ENCODE measurements around the gene NOX5. TPM values are rescaled to one million over a fixed set of nuclear protein-coding genes. Genes with fewer than 3 reads are reported as not detected.

Gene NOX5
- polyA plus RNA-seq, 1 donor = 0.16 TPM

DNA sequence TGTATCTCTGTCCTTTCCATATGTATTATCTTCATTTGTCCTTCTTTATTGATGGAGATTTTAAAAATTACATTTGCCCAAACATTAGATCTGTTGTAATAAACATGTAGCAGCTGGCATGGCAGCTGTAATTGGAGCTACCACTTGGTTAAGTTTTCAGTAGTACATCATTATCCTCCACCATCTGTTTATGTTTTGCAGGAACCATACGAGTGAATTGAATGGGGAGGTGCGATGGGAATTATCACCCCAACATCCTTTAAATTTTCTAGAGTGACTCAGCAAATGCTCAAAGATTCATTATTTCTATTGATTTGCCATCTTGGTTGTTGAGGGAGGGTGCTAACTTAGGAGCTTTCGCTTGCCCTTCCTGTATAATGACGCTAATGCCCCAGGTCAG is 32.6 kb upstream of the NOX5 start:
- Histone ChIP-seq H3K27me3 (ENCODE audit: control insufficient read depth, insufficient read depth, low read length) (peaks cover 5% of the 10 kb centered on the region), H3K36me3 (ENCODE audit: control insufficient read depth, insufficient read depth, low read length) (no peaks in the 10 kb centered on the region), H3K27ac (ENCODE audit: low read length) (no peak overlapping the region), H3K4me1 (ENCODE audit: control insufficient read depth, insufficient read depth, low read length) (peaks cover 11% of the 10 kb centered on the region), H3K4me3 (ENCODE audit: low read length) (no peak overlapping the region), H3K9me3 (ENCODE audit: control insufficient read depth, low read depth, low read length) (no peaks in the 10 kb centered on the region)
- no peak for DNase-seq
- no CpG with 5 or more reads among the region's 4 CpGs for WGBS (ENCODE audit: insufficient coverage, low lambda C conversion rate)

DNA sequence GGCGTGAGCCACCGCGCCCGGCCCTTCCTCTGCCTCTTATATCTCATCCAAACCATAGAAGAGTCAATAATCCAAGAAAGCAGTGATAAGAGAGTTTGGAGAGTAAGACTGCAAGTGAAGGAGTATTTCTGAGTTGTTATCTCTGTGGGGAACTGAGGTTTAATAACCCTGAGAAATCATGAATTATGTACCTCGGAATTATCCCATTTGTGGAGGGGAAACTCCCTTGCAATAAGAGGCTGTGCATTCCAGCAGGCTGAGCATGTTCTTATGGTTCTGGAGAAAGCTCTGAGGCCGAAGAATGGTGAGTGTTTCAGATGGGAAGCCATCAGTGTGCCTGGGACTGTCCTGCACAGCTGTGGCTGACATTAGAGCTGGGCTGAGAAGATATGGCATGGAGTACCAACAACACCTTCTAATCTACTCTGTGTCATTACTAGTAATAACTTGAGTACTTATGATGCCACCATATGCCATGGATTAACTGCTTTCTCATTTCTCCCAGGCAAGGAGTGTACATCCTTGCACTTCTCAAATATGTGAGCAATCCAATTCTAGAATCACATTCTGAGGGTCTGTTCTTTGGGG is 31.4 kb upstream of the NOX5 start:
- no peak for DNase-seq
- Histone ChIP-seq H3K4me3 (ENCODE audit: low read length) (no peak overlapping the region), H3K9me3 (ENCODE audit: control insufficient read depth, low read depth, low read length) (no peaks in the 10 kb centered on the region), H3K27me3 (ENCODE audit: control insufficient read depth, insufficient read depth, low read length) (peaks cover 5% of the 10 kb centered on the region), H3K27ac (ENCODE audit: low read length) (peak overlapping the region; percentile 64), H3K36me3 (ENCODE audit: control insufficient read depth, insufficient read depth, low read length) (no peaks in the 10 kb centered on the region), H3K4me1 (ENCODE audit: control insufficient read depth, insufficient read depth, low read length) (peaks cover 11% of the 10 kb centered on the region)
- no CpG with 5 or more reads among the region's 6 CpGs for WGBS (ENCODE audit: insufficient coverage, low lambda C conversion rate)

DNA sequence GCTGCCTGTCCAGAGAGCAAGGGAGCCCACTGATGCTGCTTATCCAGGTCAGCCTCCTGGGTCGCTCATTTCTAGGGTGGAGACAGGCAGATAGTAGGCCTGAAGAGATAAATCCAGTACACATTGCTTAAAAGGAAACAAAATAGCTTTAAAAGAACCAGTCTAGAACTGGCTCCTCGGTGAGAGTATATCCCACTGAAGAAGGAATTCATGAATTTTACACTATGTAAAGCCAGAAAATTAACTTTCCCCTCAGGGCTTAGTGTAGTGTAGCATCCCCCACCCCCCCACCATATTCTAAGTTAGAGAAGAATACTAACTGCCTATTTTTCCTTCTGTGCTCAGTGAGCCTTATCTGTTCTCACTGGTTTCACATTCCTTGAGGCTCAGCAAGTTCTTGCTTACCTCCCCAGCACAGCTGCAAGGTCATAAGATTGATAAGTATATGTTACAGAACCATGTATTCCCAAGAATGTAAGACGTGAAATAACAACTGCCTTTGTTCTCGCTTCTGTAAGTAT is 30.5 kb upstream of the NOX5 start:
- Histone ChIP-seq H3K27ac (ENCODE audit: low read length) (peak overlapping the region; percentile 64), H3K4me1 (ENCODE audit: control insufficient read depth, insufficient read depth, low read length) (peaks cover 11% of the 10 kb centered on the region), H3K4me3 (ENCODE audit: low read length) (no peak overlapping the region), H3K27me3 (ENCODE audit: control insufficient read depth, insufficient read depth, low read length) (peaks cover 3% of the 10 kb centered on the region), H3K9me3 (ENCODE audit: control insufficient read depth, low read depth, low read length) (no peaks in the 10 kb centered on the region), H3K36me3 (ENCODE audit: control insufficient read depth, insufficient read depth, low read length) (no peaks in the 10 kb centered on the region)
- no CpG with 5 or more reads among the region's 4 CpGs for WGBS (ENCODE audit: insufficient coverage, low lambda C conversion rate)
- peak; percentile 44 to 71 for DNase-seq

DNA sequence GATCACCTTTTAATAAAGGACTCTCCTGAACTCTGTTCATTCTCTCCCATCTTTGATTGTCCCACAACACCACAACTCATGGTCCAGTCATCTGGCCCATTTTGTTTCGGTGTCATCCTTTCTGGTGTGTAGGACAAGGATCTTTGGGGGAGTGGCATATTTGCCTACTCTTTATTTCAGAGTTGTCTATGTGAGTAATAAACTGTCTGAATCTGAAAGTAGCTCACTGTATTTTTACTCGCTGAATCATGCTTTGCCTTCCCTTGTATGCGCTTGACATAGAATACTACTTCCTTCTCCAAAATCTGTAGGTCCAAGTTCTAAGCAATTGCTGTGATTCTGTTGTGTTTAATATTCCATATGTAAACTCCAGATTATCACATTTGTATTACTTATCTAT is 29.9 kb upstream of the NOX5 start:
- Histone ChIP-seq H3K4me1 (ENCODE audit: control insufficient read depth, insufficient read depth, low read length) (peaks cover 11% of the 10 kb centered on the region), H3K4me3 (ENCODE audit: low read length) (no peak overlapping the region), H3K27ac (ENCODE audit: low read length) (peak overlapping the region; percentile 64), H3K9me3 (ENCODE audit: control insufficient read depth, low read depth, low read length) (no peaks in the 10 kb centered on the region), H3K36me3 (ENCODE audit: control insufficient read depth, insufficient read depth, low read length) (no peaks in the 10 kb centered on the region), H3K27me3 (ENCODE audit: control insufficient read depth, insufficient read depth, low read length) (peaks cover 1% of the 10 kb centered on the region)
- no peak for DNase-seq
- no CpG with 5 or more reads among the region's 3 CpGs for WGBS (ENCODE audit: insufficient coverage, low lambda C conversion rate)

DNA sequence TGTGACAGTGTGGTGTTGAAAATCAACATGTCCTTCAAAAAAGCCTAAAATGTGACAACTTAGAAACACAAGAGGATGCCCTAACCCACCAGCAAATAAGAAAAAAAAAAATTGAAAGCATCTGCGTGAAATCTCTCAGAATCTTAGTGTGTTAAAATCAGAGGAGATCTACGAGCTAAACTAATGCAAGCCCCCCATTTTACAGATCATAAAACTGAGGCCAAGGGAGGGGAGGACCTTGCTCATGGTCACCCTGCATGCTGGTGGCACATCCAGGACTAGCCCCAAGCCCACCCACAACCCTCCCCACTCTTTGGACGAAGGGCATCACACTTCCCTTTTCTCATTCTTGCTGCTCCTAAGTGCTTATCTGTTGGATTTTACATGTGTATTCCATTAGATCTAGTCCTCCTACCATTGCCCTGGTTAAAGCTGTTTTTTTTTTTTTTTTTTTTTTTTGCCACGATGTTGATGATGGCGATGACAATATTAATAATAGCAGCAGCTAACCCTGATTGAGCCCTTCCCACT is 29.1 kb upstream of the NOX5 start:
- DNase-seq = no peak
- Histone ChIP-seq H3K27me3 (ENCODE audit: control insufficient read depth, insufficient read depth, low read length) (no peaks in the 10 kb centered on the region), H3K9me3 (ENCODE audit: control insufficient read depth, low read depth, low read length) (no peaks in the 10 kb centered on the region), H3K27ac (ENCODE audit: low read length) (no peak overlapping the region), H3K4me3 (ENCODE audit: low read length) (no peak overlapping the region), H3K36me3 (ENCODE audit: control insufficient read depth, insufficient read depth, low read length) (no peaks in the 10 kb centered on the region), H3K4me1 (ENCODE audit: control insufficient read depth, insufficient read depth, low read length) (peaks cover 11% of the 10 kb centered on the region)
- WGBS (ENCODE audit: insufficient coverage, low lambda C conversion rate) = 100% methylated on average over 1 of the region's 5 CpGs

DNA sequence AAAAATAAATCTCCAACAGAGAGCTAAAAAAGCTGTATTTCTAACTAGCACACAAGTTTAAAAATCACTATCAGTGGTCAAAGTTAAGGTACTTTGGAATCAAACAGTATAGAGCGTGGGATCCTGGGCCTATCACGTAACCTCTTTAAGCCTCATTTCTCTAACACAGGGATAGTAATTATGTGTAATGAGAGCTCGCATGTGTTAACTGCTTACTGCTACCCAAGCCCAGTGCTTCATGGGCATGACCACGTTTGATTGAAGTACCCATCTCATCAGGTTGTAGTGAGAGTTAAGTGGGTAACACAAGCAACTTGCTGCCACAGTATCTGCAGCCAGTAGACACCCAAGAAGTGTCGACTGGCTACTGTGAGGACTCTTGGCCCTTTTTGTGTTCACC is 28.2 kb upstream of the NOX5 start:
- peak in 1 of 2 donors; percentile 48 for DNase-seq
- no peak overlapping the region for H3K27ac ChIP-seq (ENCODE audit: low read length)
- peaks cover 16% of the 10 kb centered on the region for H3K4me1 ChIP-seq (ENCODE audit: control insufficient read depth, insufficient read depth, low read length)
- H3K27me3 ChIP-seq (ENCODE audit: control insufficient read depth, insufficient read depth, low read length) = no peaks in the 10 kb centered on the region
- no CpG with 5 or more reads among the region's 5 CpGs for WGBS (ENCODE audit: insufficient coverage, low lambda C conversion rate)
- no peaks in the 10 kb centered on the region for H3K36me3 ChIP-seq (ENCODE audit: control insufficient read depth, insufficient read depth, low read length)
- H3K9me3 ChIP-seq (ENCODE audit: control insufficient read depth, low read depth, low read length) = no peaks in the 10 kb centered on the region
- no peak overlapping the region for H3K4me3 ChIP-seq (ENCODE audit: low read length)

DNA sequence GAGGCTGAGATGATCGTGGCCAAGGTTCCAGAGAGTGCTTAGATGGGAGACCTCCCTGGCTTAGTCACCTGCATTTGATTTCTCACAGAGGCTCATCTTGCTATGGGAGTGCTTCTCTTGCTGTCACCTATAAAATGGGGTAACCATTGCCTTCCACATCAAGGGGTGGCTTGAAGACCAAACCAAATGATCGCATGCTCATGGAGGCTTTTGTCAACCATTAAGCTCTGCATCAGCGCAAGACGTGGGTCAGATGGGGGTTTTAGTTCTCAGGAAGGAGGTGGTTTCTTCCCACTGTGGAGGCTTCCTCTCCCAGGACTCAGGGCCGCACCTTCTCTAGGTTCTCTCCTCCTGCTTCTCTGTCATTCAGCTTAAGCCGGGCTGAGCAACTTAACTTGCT is 27.4 kb upstream of the NOX5 start:
- no peak for DNase-seq
- H3K9me3 ChIP-seq (ENCODE audit: control insufficient read depth, low read depth, low read length) = no peaks in the 10 kb centered on the region
- no peak overlapping the region for H3K4me3 ChIP-seq (ENCODE audit: low read length)
- H3K27ac ChIP-seq (ENCODE audit: low read length) = no peak overlapping the region
- WGBS (ENCODE audit: insufficient coverage, low lambda C conversion rate) = 75% methylated on average over 3 of the region's 6 CpGs
- H3K27me3 ChIP-seq (ENCODE audit: control insufficient read depth, insufficient read depth, low read length) = no peaks in the 10 kb centered on the region
- H3K36me3 ChIP-seq (ENCODE audit: control insufficient read depth, insufficient read depth, low read length) = no peaks in the 10 kb centered on the region
- H3K4me1 ChIP-seq (ENCODE audit: control insufficient read depth, insufficient read depth, low read length) = peaks cover 20% of the 10 kb centered on the region

DNA sequence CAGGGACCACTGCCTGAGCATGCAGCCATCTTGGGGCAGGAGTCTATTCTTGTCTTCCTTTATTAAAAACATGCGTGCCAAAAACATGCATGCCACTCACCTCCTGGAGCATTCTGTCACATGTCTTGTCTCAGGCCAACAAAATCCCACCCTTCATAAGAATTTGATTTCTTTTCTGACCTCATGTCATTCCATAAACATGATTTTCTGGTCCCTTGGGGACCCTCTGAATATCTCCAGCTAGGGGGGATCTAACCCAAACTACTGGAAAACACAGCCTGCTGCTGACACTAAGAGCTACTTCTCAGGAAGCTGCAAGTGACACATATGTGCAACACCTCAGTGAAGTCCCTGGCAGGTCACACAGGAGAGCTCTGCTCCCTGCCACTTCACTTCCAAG is 26.8 kb upstream of the NOX5 start:
- Histone ChIP-seq H3K27ac (ENCODE audit: low read length) (no peak overlapping the region), H3K4me1 (ENCODE audit: control insufficient read depth, insufficient read depth, low read length) (peaks cover 20% of the 10 kb centered on the region), H3K27me3 (ENCODE audit: control insufficient read depth, insufficient read depth, low read length) (no peaks in the 10 kb centered on the region), H3K36me3 (ENCODE audit: control insufficient read depth, insufficient read depth, low read length) (no peaks in the 10 kb centered on the region), H3K9me3 (ENCODE audit: control insufficient read depth, low read depth, low read length) (no peaks in the 10 kb centered on the region), H3K4me3 (ENCODE audit: low read length) (no peak overlapping the region)
- DNase-seq = no peak
- WGBS (ENCODE audit: insufficient coverage, low lambda C conversion rate) = no CpG with 5 or more reads among the region's 1 CpG

DNA sequence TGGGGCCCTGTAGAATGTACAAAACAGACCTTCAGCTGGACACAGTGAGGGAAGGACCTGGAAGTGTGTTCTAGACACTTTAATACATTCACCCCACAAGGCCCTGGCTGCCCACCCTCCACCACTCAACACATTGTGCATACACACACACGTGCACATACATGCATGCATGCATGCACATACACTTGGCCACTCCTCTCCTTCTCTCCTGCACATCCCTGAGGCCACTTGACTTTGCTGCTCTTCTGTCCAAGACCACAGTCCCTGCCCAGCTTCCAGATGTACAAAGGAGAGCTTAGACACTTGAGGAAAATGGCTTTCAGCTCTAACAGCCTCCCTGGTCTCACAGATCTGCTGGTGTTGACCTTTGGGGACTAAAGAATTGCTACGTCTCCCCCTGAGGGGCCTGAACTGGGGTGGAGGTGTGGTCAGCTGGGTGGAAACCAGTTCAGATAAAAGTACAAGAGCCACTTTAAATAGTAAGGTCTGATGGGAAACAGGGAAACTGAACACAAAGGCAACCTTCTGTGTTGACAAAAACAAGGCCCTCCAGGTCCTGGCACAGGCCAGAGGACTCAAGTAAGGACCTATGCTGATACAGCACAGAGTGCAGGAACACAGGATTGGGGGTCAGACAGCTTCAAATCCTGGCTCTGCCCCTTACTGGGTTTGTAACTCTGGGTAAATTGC is 24.8 kb upstream of the NOX5 start:
- no peaks in the 10 kb centered on the region for H3K27me3 ChIP-seq (ENCODE audit: control insufficient read depth, insufficient read depth, low read length)
- H3K9me3 ChIP-seq (ENCODE audit: control insufficient read depth, low read depth, low read length) = no peaks in the 10 kb centered on the region
- no peak for DNase-seq
- no peaks in the 10 kb centered on the region for H3K36me3 ChIP-seq (ENCODE audit: control insufficient read depth, insufficient read depth, low read length)
- peaks cover 9% of the 10 kb centered on the region for H3K4me1 ChIP-seq (ENCODE audit: control insufficient read depth, insufficient read depth, low read length)
- no peak overlapping the region for H3K27ac ChIP-seq (ENCODE audit: low read length)
- no peak overlapping the region for H3K4me3 ChIP-seq (ENCODE audit: low read length)
- 100% methylated on average over 1 of the region's 2 CpGs for WGBS (ENCODE audit: insufficient coverage, low lambda C conversion rate)

DNA sequence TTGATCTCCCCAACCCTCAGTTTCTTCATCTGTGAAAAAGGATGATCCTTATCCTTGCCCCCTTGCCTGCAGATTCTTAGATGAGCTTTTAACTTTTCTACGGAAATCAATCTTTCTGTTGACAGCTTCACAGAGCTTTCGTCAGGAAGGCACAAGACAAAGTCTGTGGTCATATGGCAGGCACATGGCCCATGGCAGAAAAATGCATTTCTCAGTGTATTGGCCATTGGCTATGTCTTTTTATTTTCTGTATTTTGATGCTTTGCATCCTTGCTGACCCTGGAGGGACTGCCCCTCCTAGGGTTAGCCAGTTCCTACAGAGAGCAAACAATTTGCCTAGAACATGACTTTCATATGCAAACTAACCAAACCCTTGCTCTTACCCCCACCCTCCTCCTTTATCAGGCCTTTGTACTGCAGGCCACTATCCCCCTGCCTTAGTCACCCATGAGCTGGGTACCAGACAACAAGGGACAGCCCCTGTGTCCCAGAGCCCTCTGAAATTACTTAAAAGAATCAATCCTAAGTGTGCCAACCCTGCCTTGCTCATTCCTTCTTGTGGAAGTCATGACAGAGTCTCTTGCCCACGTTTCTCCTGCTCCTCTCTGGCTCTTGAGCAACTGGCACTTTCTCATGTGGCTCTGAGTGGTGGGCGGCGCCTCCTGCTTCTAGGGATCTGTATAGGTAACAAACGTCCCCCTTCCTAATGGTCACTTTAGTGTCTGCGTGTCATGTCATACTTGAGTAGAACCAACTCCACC is 24.1 kb upstream of the NOX5 start:
- H3K27ac ChIP-seq (ENCODE audit: low read length) = no peak overlapping the region
- peaks cover 9% of the 10 kb centered on the region for H3K4me1 ChIP-seq (ENCODE audit: control insufficient read depth, insufficient read depth, low read length)
- no peaks in the 10 kb centered on the region for H3K36me3 ChIP-seq (ENCODE audit: control insufficient read depth, insufficient read depth, low read length)
- no peak for DNase-seq
- no peaks in the 10 kb centered on the region for H3K9me3 ChIP-seq (ENCODE audit: control insufficient read depth, low read depth, low read length)
- H3K4me3 ChIP-seq (ENCODE audit: low read length) = no peak overlapping the region
- H3K27me3 ChIP-seq (ENCODE audit: control insufficient read depth, insufficient read depth, low read length) = no peaks in the 10 kb centered on the region
- no CpG with 5 or more reads among the region's 7 CpGs for WGBS (ENCODE audit: insufficient coverage, low lambda C conversion rate)
